Measurements from ENCODE around the gene TTYH2.

DNA sequence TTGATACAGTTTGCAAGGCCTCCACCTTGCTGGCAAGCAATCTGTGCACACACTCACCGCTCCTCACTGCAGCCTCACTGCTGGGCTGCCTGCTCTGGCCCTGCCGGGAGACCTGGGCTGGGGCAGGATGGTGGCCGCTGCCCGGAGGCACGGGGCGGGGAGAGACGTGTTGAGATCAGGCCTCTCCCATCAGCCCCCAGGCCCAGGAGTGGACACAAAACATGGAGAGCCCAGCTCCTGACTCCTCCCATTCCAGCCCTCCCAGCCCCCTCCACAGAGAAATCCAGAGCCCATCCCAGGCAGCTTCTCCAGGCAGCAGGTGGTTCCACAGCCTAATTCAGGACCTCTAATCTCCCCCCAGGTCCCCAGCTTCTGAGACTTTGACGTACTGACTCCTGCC lies 33.0 kb upstream of the TTYH2 start:
- TF ChIP-seq, protein P1, sequence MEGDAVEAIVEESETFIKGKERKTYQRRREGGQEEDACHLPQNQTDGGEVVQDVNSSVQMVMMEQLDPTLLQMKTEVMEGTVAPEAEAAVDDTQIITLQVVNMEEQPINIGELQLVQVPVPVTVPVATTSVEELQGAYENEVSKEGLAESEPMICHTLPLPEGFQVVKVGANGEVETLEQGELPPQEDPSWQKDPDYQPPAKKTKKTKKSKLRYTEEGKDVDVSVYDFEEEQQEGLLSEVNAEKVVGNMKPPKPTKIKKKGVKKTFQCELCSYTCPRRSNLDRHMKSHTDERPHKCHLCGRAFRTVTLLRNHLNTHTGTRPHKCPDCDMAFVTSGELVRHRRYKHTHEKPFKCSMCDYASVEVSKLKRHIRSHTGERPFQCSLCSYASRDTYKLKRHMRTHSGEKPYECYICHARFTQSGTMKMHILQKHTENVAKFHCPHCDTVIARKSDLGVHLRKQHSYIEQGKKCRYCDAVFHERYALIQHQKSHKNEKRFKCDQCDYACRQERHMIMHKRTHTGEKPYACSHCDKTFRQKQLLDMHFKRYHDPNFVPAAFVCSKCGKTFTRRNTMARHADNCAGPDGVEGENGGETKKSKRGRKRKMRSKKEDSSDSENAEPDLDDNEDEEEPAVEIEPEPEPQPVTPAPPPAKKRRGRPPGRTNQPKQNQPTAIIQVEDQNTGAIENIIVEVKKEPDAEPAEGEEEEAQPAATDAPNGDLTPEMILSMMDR (IDR thresholded peaks at IDR 0.05), result no peak
- no peak for TF ChIP-seq POLR2AphosphoS5 (IDR thresholded peaks at IDR 0.05)

Data from sigmoid colon (tissue), 4 donors.